ENCODE measurements around the gene HMG20B. TPM values are rescaled to one million over a fixed set of nuclear protein-coding genes. Genes with fewer than 3 reads are reported as not detected.

HMG20B gene
- total RNA-seq, 1 experiment from 2014 or later = 115 TPM

DNA sequence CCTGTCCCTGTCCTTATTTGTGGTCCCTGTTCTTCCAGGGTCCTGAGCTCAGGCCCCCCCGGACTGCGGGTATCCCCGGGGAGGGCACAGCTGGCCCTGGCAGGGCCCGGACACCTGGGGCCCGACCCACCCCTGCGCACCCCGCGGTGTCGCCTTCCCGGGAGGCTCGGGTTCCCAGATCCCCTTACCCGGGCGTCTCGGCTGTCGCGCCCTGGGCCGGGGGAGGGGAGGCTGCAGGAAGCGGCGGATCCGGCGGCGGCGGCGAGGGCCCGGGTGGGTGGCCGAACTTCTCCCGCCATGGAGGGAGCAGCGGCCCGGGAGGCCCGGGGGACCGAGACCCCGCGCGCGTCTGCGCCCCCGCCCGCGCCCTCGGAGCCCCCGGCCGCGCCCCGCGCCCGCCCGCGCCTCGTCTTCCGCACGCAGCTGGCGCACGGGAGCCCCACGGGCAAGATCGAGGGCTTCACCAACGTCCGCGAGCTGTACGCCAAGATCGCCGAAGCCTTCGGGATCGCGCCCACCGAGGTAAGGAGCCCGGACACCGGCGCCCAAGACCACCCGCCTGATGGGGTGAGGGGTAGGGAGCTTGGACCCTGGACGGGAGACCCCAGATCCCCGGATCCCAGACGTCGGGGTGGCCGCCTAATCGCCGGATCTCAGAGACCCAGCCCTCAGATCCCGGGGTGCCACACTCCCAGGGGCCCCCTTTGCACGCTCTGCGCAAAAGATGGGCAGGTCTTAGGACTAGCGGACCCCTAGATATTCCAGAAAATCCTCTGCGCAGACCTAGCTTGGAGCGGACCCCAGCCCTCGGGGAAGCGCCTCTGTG is 12.8 kb downstream of the HMG20B start, which contains the start of gene GIPC3:
Gene GIPC3 (plus strand): TSS at position 178 of the 826 bp plus-strand sequence. CDS start 120 bp downstream, at position 298.
- no peak within 1 kb of the TSS for H3K4me2 ChIP-seq

GRCh38 chr19:3586127-3586626 is 13.4 kb downstream of the HMG20B start:
- Histone ChIP-seq H3K36me3 (ENCODE audit: low read depth) (no peaks in the 10 kb centered on the region), H3K4me1 (replicated peaks; ENCODE audit: insufficient read depth) (no peaks in the 10 kb centered on the region), H3F3A (ENCODE audit: insufficient read depth, low read depth) (peaks cover 3% of the 10 kb centered on the region; the same call in 1 of the 2 replicates), H3K9me3 (ENCODE audit: insufficient read depth, low read depth) (no peaks in the 10 kb centered on the region), H3K27me3 (ENCODE audit: insufficient read depth, low read depth) (no peaks in the 10 kb centered on the region; the same call in 1 of the 2 replicates), H3K9me2 (ENCODE audit: insufficient read depth) (no peaks in the 10 kb centered on the region), H3K4me2 (no peak overlapping the region), H3K27ac (no peak overlapping the region), H3K79me2 (ENCODE audit: low read depth) (no peaks in the 10 kb centered on the region), H3K4me3 (no peak overlapping the region), H2AFZ (no peak overlapping the region), H4K20me1 (ENCODE audit: insufficient read depth) (no peaks in the 10 kb centered on the region)
- no peak for DNase-seq
- TF ChIP-seq EZH2 (IDR thresholded peaks at IDR 0.05; ENCODE audit: low read depth) = no peak
- TF ChIP-seq CTCF (conservative IDR thresholded peaks at IDR 0.05) = peak; percentile 53; the same call in 1 of the 2 replicates
- BruUV-seq (replicated peaks) = no TSS peak
- ChIA-PET CTCF (no interaction called here), POLR2A (ENCODE audit: unreplicated experiment) (no interaction called here)
- intact Hi-C loops (cut with micrococcal nuclease; ENCODE audit: unreplicated experiment) = no loop called here

More for the DNA sequence above, 12.8 kb downstream of the HMG20B start, which contains the start of gene GIPC3:
- TF ChIP-seq CTCF (conservative IDR thresholded peaks at IDR 0.05) (no peak), EZH2 (IDR thresholded peaks at IDR 0.05; ENCODE audit: low read depth) (no peak)
- Histone ChIP-seq H2AFZ (no peak within 1 kb of the TSS), H4K20me1 (ENCODE audit: insufficient read depth) (no peaks in the 10 kb centered on the region), H3K27me3 (ENCODE audit: insufficient read depth, low read depth) (no peaks in the 10 kb centered on the region; the same call in 1 of the 2 replicates), H3K79me2 (ENCODE audit: low read depth) (no peaks in the 10 kb centered on the region), H3K4me1 (replicated peaks; ENCODE audit: insufficient read depth) (no peaks in the 10 kb centered on the region), H3K27ac (no peak within 1 kb of the TSS), H3K4me3 (no peak within 1 kb of the TSS), H3K36me3 (ENCODE audit: low read depth) (no peaks in the 10 kb centered on the region), H3K9me2 (ENCODE audit: insufficient read depth) (no peaks in the 10 kb centered on the region), H3K9me3 (ENCODE audit: insufficient read depth, low read depth) (no peaks in the 10 kb centered on the region), H3F3A (ENCODE audit: insufficient read depth, low read depth) (0 out of 2 replicates have a peak, but pooled peaks cover under 1% of the 10 kb centered on the region)
- POLR2A ChIA-PET (ENCODE audit: unreplicated experiment) = no interaction called here
- no peak for DNase-seq
- CTCF ChIA-PET = interaction anchor here (0.6 kb wide), 1 partner anchor 133 kb away, joined by 3 read pairs; no protein-coding TSS in a partner anchor
- intact Hi-C loops (cut with micrococcal nuclease; ENCODE audit: unreplicated experiment) = no loop called here
- no TSS peak for BruUV-seq (replicated peaks)

- POLR2A ChIA-PET (ENCODE audit: unreplicated experiment) = no interaction called here
- no peaks in the 10 kb centered on the region for H3K9me3 ChIP-seq (ENCODE audit: insufficient read depth, low read depth)
- H3K4me2 ChIP-seq = no peak overlapping the region
- H3F3A ChIP-seq (ENCODE audit: insufficient read depth, low read depth) = peaks cover 3% of the 10 kb centered on the region; the same call in 1 of the 2 replicates
- H3K4me1 ChIP-seq (replicated peaks; ENCODE audit: insufficient read depth) = no peaks in the 10 kb centered on the region
- TF ChIP-seq CTCF (conservative IDR thresholded peaks at IDR 0.05) = no peak
- no peak for TF ChIP-seq EZH2 (IDR thresholded peaks at IDR 0.05; ENCODE audit: low read depth)
- no peak overlapping the region for H3K4me3 ChIP-seq
- no peak overlapping the region for H2AFZ ChIP-seq
- no TSS peak for BruUV-seq (replicated peaks)
- no peaks in the 10 kb centered on the region for H3K36me3 ChIP-seq (ENCODE audit: low read depth)
- H3K27me3 ChIP-seq (ENCODE audit: insufficient read depth, low read depth) = peaks cover 2% of the 10 kb centered on the region; the same call in 1 of the 2 replicates
- H3K79me2 ChIP-seq (ENCODE audit: low read depth) = no peaks in the 10 kb centered on the region
- CTCF ChIA-PET = no interaction called here
- H3K27ac ChIP-seq = no peak overlapping the region
- H3K9me2 ChIP-seq (ENCODE audit: insufficient read depth) = no peaks in the 10 kb centered on the region
- DNase-seq = no peak
- intact Hi-C loops (cut with micrococcal nuclease; ENCODE audit: unreplicated experiment) = no loop called here
- no peaks in the 10 kb centered on the region for H4K20me1 ChIP-seq (ENCODE audit: insufficient read depth)
These were observed 14.1 kb downstream of the HMG20B start for GRCh38 chr19:3586707-3587346.

Data from PC-9 (cell line).